Thoracic aorta (tissue), 2 donors: ENCODE results near the gene TMEM150A. TPM values are rescaled to one million over a fixed set of nuclear protein-coding genes. Genes with fewer than 3 reads are reported as not detected.
A peak's percentile ranks its signal among the peaks of the same experiment; 100 is the strongest.

Experiments
- ATAC-seq: fragments of 150-250 bp; one replicate; pipeline ENCODE4 v1.8.0; 2017; ENCODE audit warnings: low read depth; ENCODE audit not compliant: insufficient number of reproducible peaks, low FRiP score
- DNase-seq: peaks from one replicate; pipeline ENCODE4 v3.0.0-alpha.2; 2020; ENCODE audit warnings: low spot score
- H3K27ac ChIP-seq, 2 donors: fragments of 200-600 bp; sonication (generic); 1 replicate in 1 of 2; 2 replicates in 1 of 2; pipeline ENCODE4 v1.5.1; 2016; ENCODE audit warnings: mild to moderate bottlenecking in 2 of 2, moderate library complexity in 2 of 2
- H3K27me3 ChIP-seq: fragments of 200-600 bp; sonication (generic); replicated peaks from 2 replicates; pipeline ENCODE4 v1.6.0; 2016; ENCODE audit warnings: mild to moderate bottlenecking; ENCODE audit not compliant: insufficient read depth
- H3K36me3 ChIP-seq: fragments of 200-600 bp; sonication (generic); one replicate; pipeline ENCODE4 v1.5.1; 2016
- H3K4me1 ChIP-seq, 2 donors: fragments of 200-600 bp; sonication (generic); 1 replicate in 1 of 2; 2 replicates in 1 of 2; pipeline versions ENCODE4 v1.5.1 to v1.6.0; 2016; ENCODE audit warnings: low read depth in 2 of 2, mild to moderate bottlenecking in 1 of 2; ENCODE audit not compliant: control insufficient read depth in 1 of 2
- H3K4me3 ChIP-seq: fragments of 200-600 bp; sonication (generic); 2 replicates; pipeline ENCODE4 v1.5.1; 2016; ENCODE audit warnings: mild to moderate bottlenecking
- H3K9me3 ChIP-seq: fragments of 200-600 bp; sonication (generic); 2 replicates; pipeline ENCODE4 v1.5.1; 2016
- total RNA-seq, 2 donors: library from RNA; depleted of rRNA; stranded (reverse); fragments of >200 nt; gene quantifications; one replicate each; pipeline versions ENCODE4 v1.1.0 to v1.2.3, GENCODE V29; 2016
- TF ChIP-seq, protein P1 (sequence below): fragments of 200-600 bp; sonication (generic); IDR thresholded peaks from one replicate; pipeline ENCODE4 v1.5.1; 2019; ENCODE audit warnings: antibody characterized with exemption

Gene TMEM150A
- total RNA-seq, 2 donors from 2014 or later, result 25.7 to 26.3 TPM

DNA sequence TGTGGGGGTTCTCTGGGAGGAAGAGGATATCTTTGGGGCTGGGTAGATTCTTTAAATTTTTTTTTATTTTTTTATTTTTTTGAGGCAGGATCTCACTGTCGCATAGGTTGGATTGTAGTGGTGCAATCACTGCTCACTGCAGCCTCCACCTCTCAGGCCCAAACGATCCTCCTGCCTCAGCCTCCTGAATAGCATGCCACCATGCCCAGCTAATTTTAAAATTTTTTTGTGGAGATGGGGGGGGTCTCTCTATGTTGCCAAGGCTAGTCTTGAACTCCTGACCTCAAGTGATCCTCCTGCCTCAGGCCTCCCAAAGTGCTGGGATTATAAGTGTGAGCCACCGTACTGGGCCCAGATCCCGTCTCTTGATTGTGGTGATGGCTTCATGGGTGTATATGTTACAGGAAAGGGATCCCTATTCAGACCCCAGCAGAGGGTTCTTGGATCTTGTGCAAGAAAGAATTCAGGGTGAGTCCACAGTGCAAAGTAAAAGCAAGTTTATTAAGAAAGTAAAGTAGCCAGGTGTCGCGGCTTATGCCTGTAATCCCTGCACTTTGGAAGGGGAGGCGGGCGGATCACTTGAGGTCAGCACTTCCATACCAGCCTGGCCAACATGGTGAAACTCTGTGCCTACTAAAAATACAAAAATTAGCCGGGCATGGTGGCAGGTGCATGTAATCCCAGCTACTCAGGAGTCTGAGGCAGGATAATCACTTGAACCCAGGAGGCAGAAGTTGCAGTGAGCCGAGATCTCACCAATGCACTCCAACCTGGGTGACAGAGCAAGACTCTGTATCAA is 11.4 kb upstream of the TMEM150A start:
- H3K4me1 ChIP-seq, result peaks cover 19 to 40% of the 10 kb centered on the region in 2 donors
- TF ChIP-seq, protein P1, sequence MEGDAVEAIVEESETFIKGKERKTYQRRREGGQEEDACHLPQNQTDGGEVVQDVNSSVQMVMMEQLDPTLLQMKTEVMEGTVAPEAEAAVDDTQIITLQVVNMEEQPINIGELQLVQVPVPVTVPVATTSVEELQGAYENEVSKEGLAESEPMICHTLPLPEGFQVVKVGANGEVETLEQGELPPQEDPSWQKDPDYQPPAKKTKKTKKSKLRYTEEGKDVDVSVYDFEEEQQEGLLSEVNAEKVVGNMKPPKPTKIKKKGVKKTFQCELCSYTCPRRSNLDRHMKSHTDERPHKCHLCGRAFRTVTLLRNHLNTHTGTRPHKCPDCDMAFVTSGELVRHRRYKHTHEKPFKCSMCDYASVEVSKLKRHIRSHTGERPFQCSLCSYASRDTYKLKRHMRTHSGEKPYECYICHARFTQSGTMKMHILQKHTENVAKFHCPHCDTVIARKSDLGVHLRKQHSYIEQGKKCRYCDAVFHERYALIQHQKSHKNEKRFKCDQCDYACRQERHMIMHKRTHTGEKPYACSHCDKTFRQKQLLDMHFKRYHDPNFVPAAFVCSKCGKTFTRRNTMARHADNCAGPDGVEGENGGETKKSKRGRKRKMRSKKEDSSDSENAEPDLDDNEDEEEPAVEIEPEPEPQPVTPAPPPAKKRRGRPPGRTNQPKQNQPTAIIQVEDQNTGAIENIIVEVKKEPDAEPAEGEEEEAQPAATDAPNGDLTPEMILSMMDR, result no peak
- no peaks in the 10 kb centered on the region for H3K9me3 ChIP-seq
- H3K36me3 ChIP-seq, result no peaks in the 10 kb centered on the region
- H3K27me3 ChIP-seq, result no peaks in the 10 kb centered on the region
- ATAC-seq (no peak), DNase-seq (no peak)
- no peak overlapping the region for H3K27ac ChIP-seq
- H3K4me3 ChIP-seq, result no peak overlapping the region

- TF ChIP-seq, protein P1, result no peak
- no peaks in the 10 kb centered on the region for H3K9me3 ChIP-seq
- ATAC-seq, result no peak
- DNase-seq, result peak; percentile 73
- H3K27ac ChIP-seq, result peak within 1 kb of the TSS; percentile 82 to 84
- peaks cover 12 to 39% of the 10 kb centered on the region in 2 donors for H3K4me1 ChIP-seq
- H3K27me3 ChIP-seq, result no peaks in the 10 kb centered on the region
- peaks cover 3% of the 10 kb centered on the region for H3K36me3 ChIP-seq
- peak within 1 kb of the TSS; percentile 78 for H3K4me3 ChIP-seq
These were observed 9.4 kb upstream of the TMEM150A start, which contains the start of gene C2orf68 for GRCh38 chr2:85611705-85612587. Gene C2orf68 (minus strand): TSS chr2:85612066. CDS start chr2:85611984, 82 bp downstream.

DNA sequence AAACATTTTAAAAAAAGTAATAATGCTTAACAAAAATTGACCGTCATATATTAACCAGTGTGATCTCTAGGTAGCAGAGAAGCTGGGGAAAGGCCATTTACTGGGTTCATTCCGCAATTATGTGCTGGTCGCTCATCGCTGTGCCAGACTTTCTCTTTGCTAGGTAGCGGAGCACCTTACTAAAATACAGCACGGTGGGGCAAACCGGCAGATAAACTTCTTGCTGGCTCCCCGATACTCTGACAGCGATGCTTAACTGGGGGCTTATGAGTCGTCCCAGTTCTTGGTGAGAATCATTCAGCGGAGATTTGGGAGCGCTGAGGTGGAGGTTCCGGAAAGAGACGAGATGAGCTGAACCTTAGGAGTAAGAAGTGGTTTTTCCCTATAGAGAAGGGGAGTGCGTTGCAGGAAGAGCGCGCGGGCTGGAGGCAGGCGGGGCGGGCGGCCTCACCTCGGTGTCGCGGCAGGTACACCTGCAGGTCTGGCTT is 8.8 kb upstream of the TMEM150A start:
- Histone ChIP-seq H3K9me3 (no peaks in the 10 kb centered on the region), H3K27me3 (no peaks in the 10 kb centered on the region), H3K27ac (peak overlapping the region; percentile 82 to 84), H3K4me3 (peak overlapping the region; percentile 78), H3K4me1 (peaks cover 14 to 42% of the 10 kb centered on the region in 2 donors), H3K36me3 (peaks cover 4% of the 10 kb centered on the region)
- DNase-seq, result no peak
- TF ChIP-seq, protein P1, result no peak
- no peak for ATAC-seq

GRCh38 chr2:85607268-85608215 is 5.0 kb upstream of the TMEM150A start:
- ATAC-seq (no peak), DNase-seq (no peak)
- Histone ChIP-seq H3K36me3 (peaks cover 4% of the 10 kb centered on the region), H3K9me3 (no peaks in the 10 kb centered on the region), H3K4me1 (peaks cover 38 to 70% of the 10 kb centered on the region in 2 donors), H3K27ac (peak overlapping the region; percentile 16 to 85), H3K27me3 (no peaks in the 10 kb centered on the region), H3K4me3 (no peak overlapping the region)
- TF ChIP-seq, protein P1, result no peak
